GM18526 (cell line): ENCODE results near the gene SAMMSON.

Experiments used
- POLR2A ChIP-seq: IDR thresholded peaks from 3 replicates; pipeline ENCODE4 v1.6.1; 2011; ENCODE audit not compliant: insufficient read length; ENCODE audit errors: extremely low read depth

The SAMMSON gene

GRCh38 chr3:69997631-69998307 is 1.8 kb upstream of the SAMMSON start:
- no peak for TF ChIP-seq POLR2A

- TF ChIP-seq POLR2A, result no peak
These were observed 784 bp upstream of the SAMMSON start for GRCh38 chr3:69998759-69999139.

DNA sequence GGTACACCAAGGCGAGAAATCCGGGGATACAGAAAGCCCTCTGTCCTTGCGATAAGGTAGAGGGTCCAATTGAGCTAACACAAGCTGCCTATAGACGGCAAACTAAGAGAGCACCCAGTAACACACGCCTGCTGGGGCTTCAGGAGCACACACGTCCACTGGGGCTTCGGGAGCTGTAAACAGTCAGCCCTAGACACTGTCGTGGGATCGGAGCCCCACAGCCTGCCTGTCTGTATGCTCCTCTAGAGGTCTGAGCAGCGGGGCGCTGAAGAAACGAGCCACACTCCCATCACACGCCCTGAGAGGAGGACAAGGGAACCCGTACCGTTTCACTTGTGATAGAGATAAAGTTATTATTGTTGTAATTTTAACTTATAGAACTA is 486 bp downstream of the SAMMSON start:
- TF ChIP-seq POLR2A, result no peak

- TF ChIP-seq POLR2A, result no peak
These were observed 1.1 kb downstream of the SAMMSON start for GRCh38 chr3:70000563-70001081.

- no peak for TF ChIP-seq POLR2A
These were observed 3.6 kb downstream of the SAMMSON start for GRCh38 chr3:70003119-70003518.

DNA sequence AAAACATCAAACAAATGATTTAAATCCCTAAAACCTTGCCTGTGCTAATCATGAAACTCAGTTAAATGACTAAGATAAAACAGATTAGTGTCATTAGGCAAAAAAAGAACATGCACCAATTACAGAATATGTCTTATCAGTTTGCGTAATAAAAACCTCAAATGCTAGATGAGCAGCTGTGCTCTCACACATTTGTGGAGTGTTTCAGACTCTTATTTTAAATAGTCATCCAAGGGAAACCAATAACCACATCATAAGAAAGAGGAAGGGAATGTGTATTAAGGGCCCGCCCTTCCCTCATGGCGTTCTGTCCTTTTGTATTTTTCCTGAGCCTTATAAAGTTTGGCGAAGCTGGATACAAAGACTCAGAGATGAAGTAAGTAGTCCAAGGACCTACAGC is 6.6 kb downstream of the SAMMSON start:
- TF ChIP-seq POLR2A, result no peak

- no peak for TF ChIP-seq POLR2A
These were observed 10.8 kb downstream of the SAMMSON start for GRCh38 chr3:70010346-70010745.

DNA sequence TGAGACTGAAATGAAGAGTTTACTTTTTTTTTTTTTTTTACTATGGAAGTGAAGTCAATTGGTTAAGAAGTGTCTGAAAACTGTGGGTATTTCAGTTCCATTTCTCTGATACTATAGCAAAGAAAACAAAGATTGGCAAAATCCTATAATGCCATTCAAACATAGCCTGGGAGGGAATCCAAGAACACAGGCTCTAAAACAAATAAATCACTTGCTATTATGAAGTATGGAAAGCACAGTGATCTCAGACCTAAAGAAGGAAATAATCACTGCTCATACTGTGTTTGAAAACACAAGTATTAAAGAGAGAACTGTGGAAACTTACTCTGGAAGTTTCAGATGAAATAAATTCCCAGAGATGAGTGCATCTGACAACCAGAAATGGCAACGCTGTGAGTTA is 12.0 kb downstream of the SAMMSON start:
- TF ChIP-seq POLR2A, result no peak

- no peak for TF ChIP-seq POLR2A
These were observed 21.6 kb downstream of the SAMMSON start for GRCh38 chr3:70020906-70021660.

- no peak for TF ChIP-seq POLR2A
These were observed 28.8 kb downstream of the SAMMSON start for GRCh38 chr3:70028361-70028760.

GRCh38 chr3:70038693-70039092 is 39.2 kb downstream of the SAMMSON start:
- TF ChIP-seq POLR2A, result no peak

DNA sequence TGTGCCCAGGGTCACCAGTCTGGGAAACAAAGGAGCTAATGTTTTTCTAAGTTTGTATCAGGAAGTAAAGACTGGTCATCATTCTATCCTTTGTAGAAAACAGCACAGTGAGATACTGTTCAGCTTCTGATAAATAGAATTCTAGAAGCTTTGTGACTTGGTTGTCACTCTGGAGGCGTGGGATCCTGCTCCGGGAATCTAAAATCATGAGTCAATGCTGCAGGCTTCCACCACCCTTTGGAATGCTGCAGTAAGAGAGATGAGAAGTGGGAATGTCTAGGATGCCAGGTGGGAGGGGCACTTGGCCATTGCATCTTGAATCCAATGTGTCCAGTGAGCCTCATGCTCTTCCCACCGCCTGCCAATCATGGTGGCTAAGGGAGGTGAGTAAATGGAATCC is 40.9 kb downstream of the SAMMSON start:
- no peak for TF ChIP-seq POLR2A

- no peak for TF ChIP-seq POLR2A
These were observed 43.1 kb downstream of the SAMMSON start for GRCh38 chr3:70042641-70043040.

GRCh38 chr3:70049761-70050160 is 50.2 kb downstream of the SAMMSON start:
- TF ChIP-seq POLR2A, result no peak

DNA sequence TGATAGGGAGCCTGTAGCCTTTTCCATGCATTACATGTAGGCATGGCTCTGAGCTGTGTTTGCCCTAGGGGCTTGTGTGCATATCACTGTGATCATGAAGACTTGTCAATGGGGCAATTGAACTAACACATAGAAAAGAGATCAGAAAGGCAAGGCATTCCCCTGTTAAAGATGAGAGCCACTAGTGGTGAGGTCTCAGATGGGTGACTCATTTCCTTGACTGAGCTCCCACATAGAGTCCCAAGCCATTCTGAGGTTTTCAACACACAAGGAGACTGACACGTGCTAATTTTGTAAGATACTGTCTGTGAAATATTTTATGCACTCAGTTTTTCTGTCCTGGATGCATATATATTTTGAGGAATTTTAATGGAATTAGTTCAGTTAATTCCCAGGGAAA is 53.8 kb downstream of the SAMMSON start:
- TF ChIP-seq POLR2A, result no peak

DNA sequence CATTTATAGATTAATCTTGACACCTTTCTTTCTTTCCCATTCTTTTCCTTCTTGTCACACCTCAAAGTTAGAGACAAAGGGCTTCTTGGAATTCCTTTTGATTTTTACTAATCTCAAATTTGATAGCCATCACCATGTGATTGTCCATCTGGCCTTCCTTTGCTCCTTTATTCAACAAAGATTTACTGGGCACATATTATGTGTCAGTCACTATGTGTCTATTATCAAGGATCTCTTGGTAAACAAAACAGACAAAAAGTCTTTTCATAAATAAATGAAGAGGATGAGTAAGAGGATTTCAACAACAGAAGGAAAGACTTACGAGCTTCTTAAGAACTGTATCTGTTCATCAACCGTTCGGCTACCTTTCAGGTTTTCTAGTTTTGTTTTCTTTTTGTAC is 56.5 kb downstream of the SAMMSON start:
- TF ChIP-seq POLR2A, result no peak
